Mammary epithelial cell (primary cell): ENCODE results near the gene COX6A1.

Experiments
- CTCF ChIP-seq, 2 donors: IDR thresholded peaks in 1 of 2; conservative IDR thresholded peaks in 1 of 2; 2 replicates each; pipeline ENCODE4 v1.5.1; 2011 to 2012; ENCODE audit warnings: inconsistent platforms in 2 of 2, low read length in 2 of 2, mild to moderate bottlenecking in 2 of 2, control low read depth in 1 of 2, low read depth in 1 of 2; ENCODE audit not compliant: insufficient read depth in 1 of 2; ENCODE audit errors: extremely low read depth in 1 of 2
- EZH2 ChIP-seq: IDR thresholded peaks from 2 replicates; pipeline ENCODE4 v1.6.1; 2012; ENCODE audit warnings: low read length, inconsistent platforms, borderline replicate concordance

GRCh38 chr12:120468821-120469449 lies 31.0 kb downstream of the COX6A1 start:
- no peak for TF ChIP-seq CTCF (conservative IDR thresholded peaks at IDR 0.05 in 1 of 2, IDR thresholded peaks at IDR 0.05 in 1 of 2; ENCODE audit: extremely low read depth in 1 of 2, insufficient read depth in 1 of 2, low read depth in 1 of 2, low read length in 2 of 2)
- TF ChIP-seq EZH2 = no peak
